ENCODE data around the gene TMEM258. TPM values are rescaled to one million over a fixed set of nuclear protein-coding genes. Genes with fewer than 3 reads are reported as not detected.

Gene TMEM258
- total RNA-seq, 1 experiment from 2014 or later, result 115 TPM

DNA sequence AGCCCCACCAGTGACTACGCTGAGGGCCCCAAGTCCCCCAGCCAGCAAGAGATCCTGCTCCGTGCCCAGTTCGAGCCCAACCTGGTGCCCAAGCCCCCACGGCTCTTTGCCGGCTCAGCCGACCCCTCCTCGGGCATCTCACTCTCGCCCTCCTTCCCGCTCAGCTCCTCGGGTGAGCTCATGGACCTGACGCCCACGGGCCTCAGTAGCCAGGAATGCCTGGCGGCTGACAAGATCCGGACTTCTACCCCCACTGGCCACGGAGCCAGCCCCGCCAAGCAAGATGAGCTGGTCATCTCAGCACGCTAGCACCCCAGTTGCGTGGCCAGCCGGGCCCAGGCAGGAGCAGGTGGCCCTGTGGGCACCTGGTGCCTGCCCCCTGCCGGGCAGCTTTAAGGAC, 48.2 kb downstream of the TMEM258 start:
- no peak for DNase-seq (ENCODE audit: low spot score)

DNA sequence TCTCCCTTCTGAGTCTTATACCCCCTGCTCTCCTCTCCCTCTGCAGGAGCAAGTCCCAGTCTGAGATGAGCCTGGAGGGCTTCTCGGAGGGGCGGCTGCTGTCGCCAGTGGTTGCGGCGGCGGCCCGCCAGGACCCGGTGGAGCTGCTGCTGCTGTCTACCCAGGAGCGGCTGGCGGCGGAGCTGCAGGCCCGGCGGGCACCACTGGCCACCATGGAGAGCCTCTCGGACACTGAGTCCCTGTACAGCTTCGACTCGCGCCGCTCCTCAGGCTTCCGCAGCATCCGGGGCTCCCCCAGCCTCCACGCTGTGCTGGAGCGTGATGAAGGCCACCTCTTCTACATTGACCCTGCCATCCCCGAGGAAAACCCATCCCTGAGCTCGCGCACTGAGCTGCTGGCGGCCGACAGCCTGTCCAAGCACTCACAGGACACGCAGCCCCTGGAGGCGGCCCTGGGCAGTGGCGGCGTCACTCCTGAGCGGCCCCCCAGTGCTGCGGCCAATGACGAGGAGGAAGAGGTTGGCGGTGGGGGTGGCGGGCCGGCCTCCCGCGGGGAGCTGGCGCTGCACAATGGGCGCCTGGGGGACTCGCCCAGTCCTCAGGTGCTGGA, 48.8 kb downstream of the TMEM258 start:
- no peak for DNase-seq (ENCODE audit: low spot score)

DNA sequence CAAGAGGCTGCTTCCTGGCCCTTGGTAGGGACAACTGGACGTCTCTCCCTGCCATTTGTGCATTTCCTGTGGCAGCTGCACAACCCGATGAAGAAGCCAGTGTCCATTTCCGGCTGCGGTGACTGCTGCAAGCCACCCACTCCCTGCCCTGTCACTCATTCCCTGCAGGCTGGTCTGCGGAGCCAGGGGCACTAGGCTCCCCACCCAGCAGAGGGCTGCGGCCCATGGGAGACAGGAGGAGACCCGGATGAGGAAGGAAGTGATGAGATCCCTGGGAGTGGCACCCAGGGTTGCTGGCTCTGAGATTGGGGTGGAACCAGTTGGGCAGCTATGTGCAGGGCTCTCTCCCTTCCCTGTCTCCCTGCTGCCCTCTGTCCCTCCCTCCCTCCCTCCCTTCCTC, 50.0 kb downstream of the TMEM258 start:
- no peak for DNase-seq (ENCODE audit: low spot score)

DNA sequence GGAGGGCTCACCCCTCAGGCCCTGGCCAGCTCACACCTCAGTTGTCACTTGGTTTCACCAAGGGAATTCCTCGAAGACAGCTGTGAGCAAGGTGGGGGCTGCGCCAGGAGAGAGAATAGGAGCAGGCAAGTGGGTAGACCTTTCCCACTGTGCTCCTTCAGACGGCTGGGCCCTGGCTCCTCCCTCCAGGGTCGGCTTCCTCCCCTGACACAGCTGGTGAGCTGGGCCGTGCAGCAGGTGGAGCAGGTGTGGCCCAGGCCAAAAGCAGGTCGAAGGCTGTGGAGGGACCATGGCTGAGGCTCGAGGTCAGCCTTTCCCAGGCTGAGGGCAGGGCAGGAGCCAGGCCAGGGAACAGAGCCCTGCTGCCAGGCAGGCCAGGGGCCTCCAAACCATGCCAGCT, 52.4 kb downstream of the TMEM258 start:
- DNase-seq (ENCODE audit: low spot score), result no peak

DNA sequence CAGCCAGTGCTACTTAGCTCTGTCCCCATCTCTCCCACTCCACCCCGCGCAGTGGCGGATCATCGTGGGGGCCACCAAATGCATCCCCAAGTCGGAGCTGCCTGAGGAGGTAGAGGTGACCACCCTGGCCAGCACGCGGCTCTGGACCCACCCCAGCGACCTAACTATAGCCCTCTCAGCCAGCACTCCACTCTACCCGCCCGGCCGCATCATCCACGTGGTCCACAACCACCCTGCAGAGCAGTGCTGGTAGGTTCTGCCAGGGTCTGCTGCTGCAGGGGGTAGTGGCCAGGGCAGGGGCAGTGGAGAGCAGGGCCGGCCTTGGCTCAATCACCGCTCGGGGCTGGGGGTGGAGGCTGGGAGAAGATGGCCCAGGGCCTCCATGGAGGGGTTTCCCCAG, 53.0 kb downstream of the TMEM258 start:
- no peak for DNase-seq (ENCODE audit: low spot score)

Other genes with a start within 250 kb of the TMEM258 start
- 0.12 and 0.26 TPM in 2 replicates for gene SYT7, start 211.5 kb downstream of the TMEM258 start, total RNA-seq (2014; rRNA removed; shearing (Covaris generic))
- gene DAGLA, start 112.2 kb downstream of the TMEM258 start, total RNA-seq (2014; rRNA removed; shearing (Covaris generic)), result 0.09 and 1.2 TPM in 2 replicates
- gene MYRF, start 40.0 kb downstream of the TMEM258 start, total RNA-seq (2014; rRNA removed; shearing (Covaris generic)), result 0.98 and 1.4 TPM in 2 replicates
- gene FEN1, start 312 bp upstream of the TMEM258 start, total RNA-seq (2014; rRNA removed; shearing (Covaris generic)), result 131 and 139 TPM in 2 replicates
- 55.3 and 84.2 TPM in 2 replicates for gene FADS1, start 24.4 kb upstream of the TMEM258 start, total RNA-seq (2014; rRNA removed; shearing (Covaris generic))
- gene FADS2, start 35.7 kb upstream of the TMEM258 start, total RNA-seq (2014; rRNA removed; shearing (Covaris generic)), result 151 and 340 TPM in 2 replicates
- gene FADS3, start 98.9 kb upstream of the TMEM258 start, total RNA-seq (2014; rRNA removed; shearing (Covaris generic)), result 139 and 190 TPM in 2 replicates
- gene RAB3IL1, start 125.0 kb upstream of the TMEM258 start, total RNA-seq (2014; rRNA removed; shearing (Covaris generic)), result 2.4 and 8.5 TPM in 2 replicates
- gene BEST1, start 157.8 kb upstream of the TMEM258 start, total RNA-seq (2014; rRNA removed; shearing (Covaris generic)), result 0.79 and 1.00 TPM in 2 replicates
- 511 and 651 TPM in 2 replicates for gene FTH1, start 175.0 kb upstream of the TMEM258 start, total RNA-seq (2014; rRNA removed; shearing (Covaris generic))

Measured in A172 (cell line).